OCI-LY7 (cell line): ENCODE measurements around the gene TANC1.

ENCODE experiments used
- CTCF ChIP-seq: fragments of 200-600 bp; sonication (generic); conservative IDR thresholded peaks from 2 replicates; pipeline ENCODE4 v1.5.1; 2014; ENCODE audit warnings: mild to moderate bottlenecking, antibody characterized with exemption, low read length, moderate library complexity, mixed read lengths
- EZH2phosphoT487 ChIP-seq: fragments of 200-600 bp; sonication (generic); IDR thresholded peaks from 2 replicates; pipeline ENCODE4 v1.6.1; 2018; ENCODE audit warnings: low read depth, borderline replicate concordance, mild to moderate bottlenecking, mixed run types, antibody characterized with exemption, low read length, moderate library complexity, mixed read lengths

- no peak for TF ChIP-seq CTCF
- no peak for TF ChIP-seq EZH2phosphoT487
Measured at GRCh38 chr2:159246325-159246988, 278.0 kb downstream of the TANC1 start.
